ENCODE measurements around the gene ANHX. TPM values are rescaled to one million over a fixed set of nuclear protein-coding genes. Genes with fewer than 3 reads are reported as not detected.

ANHX gene
- total and polyA plus RNA-seq, 7 donors, result not detected

- no peak for TF ChIP-seq CTCF (IDR thresholded peaks at IDR 0.05)
- Histone ChIP-seq H3K4me3 (no peak overlapping the region), H3K27ac (no peak overlapping the region), H3K27me3 (ENCODE audit: insufficient read depth in 3 of 3, low read length in 2 of 3) (no peaks in the 10 kb centered on the region), H3K9me3 (peaks cover 99% of the 10 kb centered on the region), H3K4me1 (no peaks in the 10 kb centered on the region), H3K36me3 (ENCODE audit: insufficient read depth in 1 of 2, low read depth in 1 of 2) (peaks cover 18 to 19% of the 10 kb centered on the region in 2 donors)
- ATAC-seq (no peak), DNase-seq (no peak)
- intact Hi-C loops (cut with DNase I), result no loop called here
- 96 to 100% (median 100%) methylated on average over 2 of the region's 2 CpGs for WGBS, 3 donors
Measured at GRCh38 chr12:133206390-133206789, 29.3 kb downstream of the ANHX start.

GRCh38 chr12:133204264-133204603 is 31.4 kb downstream of the ANHX start:
- intact Hi-C loops (cut with DNase I), result no loop called here
- H3K27ac ChIP-seq, result no peak overlapping the region
- peaks cover 91% of the 10 kb centered on the region for H3K9me3 ChIP-seq
- no peaks in the 10 kb centered on the region for H3K27me3 ChIP-seq (ENCODE audit: insufficient read depth in 3 of 3, low read length in 2 of 3)
- H3K4me1 ChIP-seq, result no peaks in the 10 kb centered on the region
- ATAC-seq, result no peak
- H3K36me3 ChIP-seq (ENCODE audit: insufficient read depth in 1 of 2, low read depth in 1 of 2), result peaks cover 18 to 31% of the 10 kb centered on the region in 2 donors
- 97 to 98% (median 98%) methylated on average over 1 of the region's 1 CpG for WGBS, 3 donors
- no peak overlapping the region for H3K4me3 ChIP-seq
- no peak for DNase-seq
- no peak for TF ChIP-seq CTCF (IDR thresholded peaks at IDR 0.05)

- H3K9me3 ChIP-seq, result peaks cover 85% of the 10 kb centered on the region
- no peak for DNase-seq
- H3K4me3 ChIP-seq, result no peak overlapping the region
- no peak overlapping the region for H3K27ac ChIP-seq
- intact Hi-C loops (cut with DNase I), result no loop called here
- no peak for TF ChIP-seq CTCF (IDR thresholded peaks at IDR 0.05)
- WGBS, 3 donors, result 98 to 99% (median 99%) methylated on average over 7 of the region's 7 CpGs
- no peak for ATAC-seq
- H3K36me3 ChIP-seq (ENCODE audit: insufficient read depth in 1 of 2, low read depth in 1 of 2), result peaks cover 18 to 31% of the 10 kb centered on the region in 2 donors
- H3K4me1 ChIP-seq, result no peaks in the 10 kb centered on the region
- H3K27me3 ChIP-seq (ENCODE audit: insufficient read depth in 3 of 3, low read length in 2 of 3), result no peaks in the 10 kb centered on the region
Measured at GRCh38 chr12:133203344-133204263, 32.1 kb downstream of the ANHX start.

- ATAC-seq (no peak), DNase-seq (no peak)
- intact Hi-C loops (cut with DNase I), result no loop called here
- H3K4me3 ChIP-seq, result no peak overlapping the region
- H3K4me1 ChIP-seq, result no peaks in the 10 kb centered on the region
- H3K27ac ChIP-seq, result no peak overlapping the region
- H3K36me3 ChIP-seq (ENCODE audit: insufficient read depth in 1 of 2, low read depth in 1 of 2), result peaks cover 18 to 31% of the 10 kb centered on the region in 2 donors
- peaks cover 77% of the 10 kb centered on the region for H3K9me3 ChIP-seq
- no peak for TF ChIP-seq CTCF (IDR thresholded peaks at IDR 0.05)
- H3K27me3 ChIP-seq (ENCODE audit: insufficient read depth in 3 of 3, low read length in 2 of 3), result no peaks in the 10 kb centered on the region
- WGBS, 3 donors, result 99 to 100% (median 100%) methylated on average over 2 of the region's 2 CpGs
Measured at GRCh38 chr12:133202493-133203343, 33.0 kb downstream of the ANHX start.
